Measurements from ENCODE around the gene SGPP1.
"Not testable (repeated sequence)": the region's sequence is repeated elsewhere in the genome, so short reads cannot be mapped to it uniquely, and the experiment has no call there.

SGPP1 gene

DNA sequence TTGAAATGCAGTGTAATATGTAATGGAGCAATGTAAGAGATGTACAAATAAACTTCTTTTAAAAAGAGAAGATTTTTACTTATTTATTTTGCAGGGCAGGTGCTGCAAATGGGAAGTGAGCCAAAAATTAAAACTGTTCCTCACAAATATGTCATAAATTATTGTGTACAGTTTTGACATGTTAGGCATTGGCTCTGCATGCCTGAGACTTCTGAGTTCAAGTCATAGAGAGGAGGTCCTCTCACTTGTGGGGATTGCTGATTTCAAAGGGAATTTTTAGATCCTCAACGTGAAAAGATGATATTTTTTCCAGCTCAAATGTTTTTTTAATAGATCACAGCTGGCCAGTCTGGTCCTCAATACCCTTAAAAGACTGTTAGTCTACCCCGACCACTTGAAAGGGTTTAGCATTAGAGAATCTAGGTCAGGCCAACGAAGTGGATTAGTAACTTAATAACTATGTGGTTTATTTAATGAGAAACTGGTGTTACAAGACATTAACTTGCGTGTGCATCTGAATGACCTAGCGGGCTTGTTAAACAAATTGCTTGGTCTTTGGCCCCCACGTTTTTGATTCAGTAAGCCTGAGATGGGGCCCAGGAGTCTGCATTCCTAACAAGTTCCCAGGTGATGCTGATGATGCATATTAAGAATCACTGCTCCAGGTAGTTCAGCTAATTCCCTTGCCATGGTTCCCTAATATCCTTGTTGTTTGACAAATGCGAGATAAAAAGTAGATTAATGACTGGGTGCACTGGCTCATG lies 55.3 kb downstream of the SGPP1 start:
- no peak for DNase-seq

DNA sequence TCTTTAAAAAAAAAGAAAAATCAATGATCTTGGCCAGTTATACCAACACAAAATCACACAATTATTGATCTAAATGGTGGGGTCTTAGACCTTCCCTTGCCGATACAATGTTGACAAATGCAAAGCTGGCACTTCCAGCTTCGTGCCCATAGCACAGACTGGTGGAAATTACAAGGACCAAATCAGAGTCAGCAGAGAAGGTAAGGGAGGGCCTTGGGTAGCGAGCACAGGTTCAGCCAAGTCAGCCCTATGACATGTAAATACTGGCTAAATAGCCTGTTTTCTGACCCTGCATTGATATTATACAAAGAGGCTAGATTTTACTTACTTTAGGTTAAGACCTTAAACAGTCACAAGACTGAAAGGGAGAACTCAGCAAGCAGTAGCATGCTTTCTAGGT lies 55.9 kb downstream of the SGPP1 start:
- no peak for DNase-seq

DNA sequence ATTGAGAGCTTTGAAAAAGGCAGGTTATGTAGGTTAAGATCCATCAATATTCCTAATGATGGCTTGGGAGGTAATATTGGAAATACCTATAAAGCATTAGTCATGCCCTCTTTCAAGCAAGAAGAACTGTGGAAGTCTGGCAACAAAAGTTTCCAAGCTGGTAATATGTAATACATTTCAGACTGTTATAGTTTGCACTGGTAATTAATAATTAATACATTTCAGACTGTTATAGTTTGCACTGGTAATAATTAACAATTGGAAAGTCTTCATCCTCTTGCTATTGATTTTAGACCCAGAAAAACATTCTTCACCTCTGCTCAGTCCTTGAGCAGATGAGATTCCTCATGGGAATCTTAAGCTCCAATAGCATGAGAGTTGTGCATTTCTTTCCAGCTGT lies 57.2 kb downstream of the SGPP1 start:
- no peak for DNase-seq

DNA sequence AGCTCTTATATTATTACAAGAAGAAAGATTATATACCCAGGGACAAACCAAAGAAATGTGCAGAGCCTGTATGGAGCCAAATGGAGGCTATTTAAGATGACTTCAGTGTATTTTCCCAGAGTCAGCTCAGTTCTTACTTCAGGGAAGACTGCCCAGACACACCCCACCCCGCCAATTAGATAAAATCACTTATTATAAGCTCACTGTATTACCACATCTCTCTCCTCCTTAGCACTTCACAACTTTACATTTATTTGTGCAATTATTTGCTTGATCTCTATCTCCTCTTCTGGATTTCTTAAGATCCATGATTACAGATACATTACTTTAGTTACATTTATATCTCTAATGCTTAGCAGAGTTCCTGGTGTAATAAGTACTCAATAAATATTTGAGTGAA lies 61.5 kb downstream of the SGPP1 start:
- no peak for DNase-seq

DNA sequence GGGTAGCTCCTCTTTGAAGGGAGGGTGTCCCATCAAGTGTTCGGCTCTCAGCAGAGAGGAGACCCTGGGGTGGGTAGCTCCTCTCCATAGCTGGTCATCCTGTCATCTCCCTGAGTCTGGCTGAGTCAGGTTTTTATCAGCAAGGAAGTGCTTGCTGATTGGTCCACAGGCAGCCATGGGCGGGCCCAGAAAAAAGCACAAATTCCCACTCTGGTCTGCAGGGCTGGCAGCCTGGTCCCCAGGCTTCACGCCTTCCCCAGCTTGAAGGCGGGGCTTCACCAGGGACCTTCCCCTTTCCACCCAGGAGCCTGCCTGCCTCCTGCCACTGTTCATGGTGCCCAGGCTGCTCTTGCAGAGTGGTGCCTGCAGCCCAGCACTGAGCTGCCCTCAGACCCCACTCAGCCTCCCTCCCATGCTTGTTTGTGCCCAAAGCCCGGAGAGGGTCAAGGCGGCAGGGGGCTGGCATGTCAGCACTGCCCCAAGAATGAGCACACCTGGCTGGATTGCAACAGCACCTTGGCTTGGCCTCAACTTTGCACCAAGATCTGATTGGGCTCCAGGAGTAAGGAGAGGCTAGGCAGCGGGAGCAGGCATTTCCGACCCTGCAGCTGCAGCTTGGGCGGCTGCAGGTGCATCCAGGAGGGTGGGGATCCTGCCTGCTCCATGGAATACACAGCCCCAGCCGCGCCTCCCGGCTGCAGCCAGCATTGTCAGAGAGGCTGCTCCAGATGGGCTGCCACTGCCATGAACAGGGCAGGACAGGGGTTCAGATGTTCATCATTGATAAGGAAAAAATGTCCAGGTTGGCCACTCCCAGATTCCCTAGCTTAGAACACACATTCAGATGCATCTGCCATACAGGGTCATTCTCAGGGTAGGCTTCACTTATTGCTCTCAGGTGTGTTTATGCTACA lies 64.2 kb downstream of the SGPP1 start:
- DNase-seq: no peak

DNA sequence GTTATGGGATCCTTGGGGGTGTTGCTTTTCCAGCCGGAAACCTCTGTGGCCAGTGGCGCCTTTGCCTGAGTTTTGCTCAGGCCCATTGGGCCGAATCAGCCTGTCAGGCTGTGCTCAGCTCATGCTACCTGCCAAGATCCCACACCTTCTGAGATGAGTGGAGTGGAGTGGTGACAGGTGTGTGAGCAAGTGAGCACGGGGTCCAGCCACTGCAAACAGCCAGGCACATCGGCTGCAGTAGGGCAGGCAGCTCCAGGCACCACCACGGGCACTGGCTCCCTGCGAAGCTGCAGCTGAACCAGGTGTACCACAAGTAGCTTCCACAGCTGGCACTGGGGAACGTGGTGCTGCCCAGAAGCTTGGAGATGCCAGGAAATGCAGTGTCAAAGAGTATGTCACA lies 65.1 kb downstream of the SGPP1 start:
- DNase-seq: no peak

DNA sequence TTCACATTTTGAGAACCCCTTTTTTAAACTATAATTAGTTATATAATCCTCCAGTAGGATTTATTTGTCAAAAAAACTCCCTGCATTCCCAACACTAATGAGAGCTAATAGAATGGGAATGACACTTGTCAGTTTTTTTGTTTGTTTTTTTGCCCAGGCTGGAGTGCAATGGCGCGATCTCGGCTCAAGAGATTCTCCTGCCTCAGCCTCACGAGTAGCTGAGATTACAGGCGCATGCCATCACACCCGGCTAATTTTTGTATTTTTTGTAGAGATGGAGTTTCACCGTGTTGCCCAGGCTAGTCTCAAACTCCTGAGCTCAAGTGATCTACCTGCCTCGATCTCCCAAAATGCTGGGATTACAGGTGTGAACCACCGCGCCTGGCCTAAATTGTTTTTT lies 66.0 kb downstream of the SGPP1 start:
- DNase-seq: not testable (repeated sequence)

DNA sequence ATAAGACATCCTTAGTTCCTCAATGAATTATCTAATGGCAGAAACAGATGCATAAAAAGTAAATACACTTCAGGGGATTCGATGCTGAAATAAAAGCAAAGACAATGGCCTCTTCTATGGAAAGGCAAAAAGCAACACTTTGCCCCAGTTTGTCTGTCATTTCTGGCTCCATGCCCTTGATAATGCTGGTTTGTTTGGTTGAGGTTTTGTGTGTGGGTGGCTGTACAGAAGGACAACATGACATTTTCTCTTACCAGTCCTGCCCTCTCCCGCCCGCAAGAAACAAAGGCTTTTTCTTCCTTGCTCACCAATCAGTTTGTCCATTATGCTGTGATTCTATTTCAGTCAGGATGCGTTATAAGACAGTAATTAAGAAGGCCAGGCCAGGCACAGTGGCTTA lies 68.1 kb downstream of the SGPP1 start:
- no peak for DNase-seq

DNA sequence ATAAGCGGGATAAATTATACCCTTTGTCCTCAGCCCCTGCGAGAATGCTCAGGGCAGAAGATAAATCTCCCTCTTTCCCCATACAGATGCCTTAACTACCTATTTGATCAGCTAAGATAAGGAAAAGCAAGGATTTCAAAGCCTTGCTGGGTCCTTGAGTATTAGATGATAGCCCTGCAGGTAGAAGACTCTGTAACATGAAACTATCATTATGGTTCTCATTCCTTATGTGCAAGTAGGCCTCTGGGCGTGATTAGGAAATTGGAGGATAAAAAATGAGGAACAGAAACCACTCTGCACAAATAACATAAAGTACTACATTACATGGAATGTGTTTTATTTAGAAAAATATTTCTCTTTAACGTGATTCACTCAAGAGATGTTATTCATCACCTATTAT lies 71.7 kb downstream of the SGPP1 start:
- DNase-seq: no peak

DNA sequence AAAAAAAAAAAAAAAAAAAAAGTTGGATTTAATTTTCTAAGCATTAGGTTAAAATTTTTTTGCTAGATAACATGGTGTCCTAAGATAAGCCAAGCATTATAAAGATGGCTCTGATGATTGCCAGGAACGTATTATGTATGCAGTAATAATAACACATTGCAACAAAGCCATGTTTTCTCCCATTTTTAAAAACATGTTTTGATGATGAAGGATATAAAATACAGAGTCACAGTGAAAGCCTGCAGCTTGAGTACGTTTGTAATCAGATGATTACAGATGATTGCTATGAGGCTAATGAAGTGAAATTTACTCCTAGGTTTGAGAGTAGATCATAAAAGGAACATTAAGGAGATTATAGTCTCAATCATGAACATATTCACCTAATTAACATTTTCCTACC lies 72.9 kb downstream of the SGPP1 start:
- no peak for DNase-seq

DNA sequence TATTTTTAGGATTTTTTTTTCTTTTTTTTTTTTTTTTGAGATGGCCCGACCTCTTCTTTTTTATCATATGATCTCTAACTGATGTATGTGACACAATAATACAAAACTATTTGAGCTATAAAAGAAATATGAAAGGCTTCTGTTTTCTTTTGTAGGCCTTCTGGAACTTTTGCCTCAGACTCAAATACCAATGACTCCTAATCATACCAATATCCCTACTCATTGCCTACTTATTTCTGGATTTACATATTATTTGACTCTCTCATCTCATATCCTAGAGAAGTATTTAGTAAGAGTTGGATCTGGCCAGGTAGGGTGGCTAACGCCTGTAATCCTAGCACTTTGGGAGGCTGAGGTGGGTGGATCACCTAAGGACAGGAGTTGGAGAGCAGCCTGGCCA lies 73.5 kb downstream of the SGPP1 start:
- DNase-seq: no peak

DNA sequence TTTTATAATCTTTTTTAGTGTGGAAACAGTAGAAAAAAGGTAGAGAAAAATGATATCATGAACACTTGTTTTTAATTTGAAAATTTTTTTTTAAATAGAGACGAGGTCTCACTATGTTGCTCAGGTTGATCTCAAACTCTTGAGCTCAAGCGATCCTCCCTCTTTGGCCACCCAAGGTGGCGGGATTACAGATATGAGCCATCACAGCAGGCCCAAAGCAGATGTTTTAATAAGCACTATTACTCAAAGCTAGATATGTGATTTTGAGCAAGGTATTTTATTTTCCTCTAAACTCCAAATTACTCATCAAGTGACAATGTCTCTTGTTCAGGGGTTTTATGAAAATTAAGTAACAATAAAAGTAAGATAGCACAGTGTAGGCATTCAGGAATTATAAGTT lies 75.5 kb downstream of the SGPP1 start:
- DNase-seq: no peak

DNA sequence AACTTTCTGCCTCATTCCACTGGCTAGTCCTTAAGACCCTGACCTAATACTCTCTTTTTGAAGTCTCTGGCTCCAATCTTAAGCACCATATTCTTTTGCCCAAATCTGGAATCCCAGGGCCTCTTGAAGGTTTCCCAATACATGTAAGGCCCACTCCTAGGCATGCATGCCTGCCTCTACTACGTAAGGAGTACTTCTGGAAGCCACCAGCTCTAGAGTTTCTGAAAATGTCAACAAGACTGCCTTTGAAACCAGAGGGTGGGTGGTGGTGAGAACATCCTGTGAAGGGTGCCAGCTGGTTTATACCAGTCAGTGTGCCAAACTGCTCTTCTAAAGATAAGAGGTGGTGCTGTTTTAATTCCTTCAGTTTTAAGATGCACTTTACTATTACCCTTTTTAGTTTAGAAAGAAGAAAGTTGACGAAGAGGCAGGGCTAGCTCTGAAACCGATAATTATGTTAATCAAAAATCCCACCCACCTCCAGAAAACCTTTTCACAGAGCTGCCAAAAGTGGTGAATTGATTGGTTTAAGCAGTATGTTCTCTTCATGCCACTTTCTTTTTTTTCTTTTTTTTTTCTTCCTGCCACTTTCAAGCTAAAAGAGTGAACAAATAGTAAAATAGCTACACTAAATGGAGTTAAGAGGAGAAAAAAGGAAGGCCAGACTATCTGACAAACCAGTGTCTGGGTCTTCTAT lies 77.5 kb downstream of the SGPP1 start:
- DNase-seq: peak; percentile 20 to 51

DNA sequence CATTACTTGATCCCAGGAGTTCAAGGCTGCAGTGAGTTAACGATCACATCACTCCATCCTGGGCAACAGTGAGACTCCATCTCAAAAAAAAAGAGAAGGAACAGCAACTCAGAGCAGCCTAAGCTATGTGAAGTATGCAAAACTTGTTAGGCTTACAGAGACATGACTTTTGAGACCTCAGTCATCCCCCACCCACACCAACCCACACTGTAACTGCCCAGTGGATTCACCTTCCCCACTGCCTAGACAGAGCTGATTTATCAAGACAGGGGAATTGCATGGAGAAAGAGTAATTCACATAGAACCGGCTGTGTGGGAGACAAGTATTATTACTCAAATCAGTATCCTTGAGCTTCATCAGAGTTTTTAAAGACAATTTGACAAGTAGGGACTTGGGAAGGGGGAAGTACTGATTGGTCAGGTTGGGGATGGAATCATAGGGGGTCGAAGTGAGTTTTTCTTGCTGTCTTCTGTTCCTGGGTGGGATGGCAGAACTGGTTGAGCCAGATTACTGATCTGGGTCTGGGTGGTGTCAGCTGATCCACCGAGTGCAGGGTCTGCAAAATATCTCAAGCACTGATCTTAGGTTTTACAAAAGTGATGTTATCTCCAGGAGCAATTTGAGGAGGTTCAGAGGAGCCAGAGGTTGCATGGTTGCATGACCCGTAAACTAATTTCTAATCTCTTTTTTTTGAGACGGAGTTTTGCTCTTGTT lies 80.0 kb downstream of the SGPP1 start:
- no peak for DNase-seq

DNA sequence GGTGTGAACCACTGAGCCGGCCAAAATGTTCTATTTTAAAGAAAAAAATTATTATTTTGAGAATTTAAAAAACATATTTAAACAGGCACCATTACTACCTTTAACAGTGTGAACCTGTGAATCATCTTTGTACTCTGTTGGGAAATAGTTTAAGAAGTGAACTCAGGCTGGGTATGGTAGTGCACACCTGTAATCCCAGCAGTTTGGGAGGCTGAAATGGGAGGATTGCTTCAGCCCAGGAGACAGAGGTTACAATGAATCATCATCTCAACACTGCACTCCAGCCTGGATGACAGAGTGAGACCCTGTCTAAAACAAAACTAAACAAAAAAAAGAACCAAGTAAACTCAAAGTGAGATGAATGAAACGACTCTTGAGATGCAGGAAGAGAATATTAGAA lies 83.1 kb downstream of the SGPP1 start:
- no peak for DNase-seq

DNA sequence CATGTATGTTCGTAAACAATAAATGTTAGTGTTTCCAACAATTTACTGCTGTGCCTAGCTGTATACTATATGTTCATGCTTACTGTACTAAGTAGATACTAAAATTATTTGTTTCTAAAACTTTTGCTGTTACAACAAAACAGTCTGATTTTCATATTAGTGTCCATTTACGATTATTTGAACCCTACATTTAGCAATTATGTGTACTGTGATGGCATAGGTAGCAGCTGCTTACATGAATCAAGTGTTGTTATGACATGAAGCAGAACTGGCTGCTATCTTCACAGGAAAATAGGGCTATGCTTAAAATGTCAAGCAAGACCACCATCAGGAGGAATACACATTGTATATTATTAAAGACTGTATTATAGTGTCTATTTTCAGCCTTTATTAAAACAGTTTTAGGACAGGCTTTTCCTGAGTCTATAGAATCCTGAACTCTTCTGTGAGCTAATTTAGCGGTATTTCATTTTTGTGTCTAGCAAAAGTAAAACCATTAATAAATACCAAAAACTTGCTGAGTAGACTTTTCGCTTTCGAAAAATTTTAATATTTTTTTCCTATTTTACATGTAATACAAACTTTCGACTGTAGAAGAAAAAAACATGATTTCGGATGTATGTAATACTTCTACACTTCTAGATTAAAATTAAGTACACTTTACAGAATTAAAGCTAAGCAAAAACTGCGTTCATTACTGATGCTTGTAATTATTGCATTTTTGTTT lies 85.0 kb downstream of the SGPP1 start:
- no peak for DNase-seq

DNA sequence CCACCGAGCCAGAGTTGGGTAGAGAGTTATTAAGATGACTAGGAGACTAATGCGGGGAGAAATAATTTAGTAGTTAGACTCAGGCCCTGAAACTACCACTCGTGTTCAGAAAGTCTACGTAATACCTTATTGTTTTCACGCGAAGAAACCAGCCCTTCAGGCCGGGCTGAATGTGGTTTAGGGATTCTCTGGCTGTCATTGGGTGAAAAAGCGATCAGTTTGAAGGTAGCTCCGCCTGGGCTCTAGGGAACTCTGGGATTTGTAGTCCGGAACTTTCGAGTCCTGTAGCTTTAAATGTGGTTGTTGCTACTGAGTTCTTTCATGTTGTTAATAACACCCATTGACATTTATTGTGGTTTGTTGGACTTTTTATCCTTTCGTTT lies 85.6 kb downstream of the SGPP1 start:
- DNase-seq: peak; percentile 67 to 78

DNA sequence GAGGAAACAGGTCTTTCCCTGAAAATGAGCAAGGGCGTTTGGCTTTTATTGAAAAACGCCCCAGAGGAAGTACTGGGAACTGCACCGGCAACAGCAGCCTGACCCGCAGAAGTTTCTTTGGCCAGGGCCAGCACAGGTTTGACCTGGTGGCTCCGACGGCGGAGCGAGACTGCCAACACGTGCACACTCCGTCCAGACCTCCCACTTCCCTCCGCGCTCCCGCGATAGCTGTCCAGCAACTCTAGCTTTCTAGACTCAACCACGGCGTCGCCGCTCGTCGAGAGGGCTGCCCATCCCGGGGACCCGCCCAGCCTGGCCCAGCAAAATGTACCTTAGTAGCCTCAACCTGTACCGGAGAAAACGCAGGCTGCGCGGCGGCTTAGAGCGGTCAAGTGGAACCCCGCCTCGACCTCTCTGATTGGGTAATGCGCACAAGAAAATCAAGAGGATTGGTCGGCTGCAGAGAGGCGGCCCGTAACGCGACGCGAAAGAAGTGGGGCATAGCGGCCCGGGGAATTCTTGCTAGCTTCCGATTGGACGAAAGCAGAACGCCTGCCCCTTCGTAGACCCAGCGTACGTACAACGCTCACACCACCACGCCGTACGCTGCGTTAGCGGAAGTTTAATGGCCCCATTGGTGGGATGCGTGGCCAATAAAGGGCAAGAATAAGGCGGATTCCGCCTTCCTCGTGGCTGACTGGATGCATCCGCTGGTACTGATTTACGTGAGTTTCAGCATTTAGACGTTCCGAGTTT lies 86.2 kb downstream of the SGPP1 start, which contains the start of gene WDR89:
Gene WDR89 (minus strand): TSS at position 399 of the 756 bp plus-strand sequence. CDS start 41,929 bp downstream, outside the sequence.
- peak; percentile 92 to 96 for DNase-seq

DNA sequence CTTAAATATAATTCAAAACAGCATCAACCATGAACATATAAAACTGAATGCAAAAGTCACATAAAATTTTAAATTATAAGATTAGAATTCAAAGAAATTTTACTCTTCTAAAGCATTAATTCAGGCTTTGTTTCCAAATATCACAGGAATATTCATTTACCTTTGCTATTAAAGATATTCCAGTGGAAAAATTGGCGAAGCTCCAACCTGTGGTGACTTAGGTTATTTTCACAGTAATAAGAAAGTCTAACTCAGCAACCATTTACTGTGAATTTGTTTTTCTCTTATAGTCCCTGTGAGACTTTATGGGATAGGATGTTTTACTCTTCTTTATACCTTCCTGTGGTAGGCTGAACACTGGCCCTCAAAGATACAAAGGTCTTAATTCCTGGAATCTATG lies 89.4 kb downstream of the SGPP1 start:
- DNase-seq: no peak

DNA sequence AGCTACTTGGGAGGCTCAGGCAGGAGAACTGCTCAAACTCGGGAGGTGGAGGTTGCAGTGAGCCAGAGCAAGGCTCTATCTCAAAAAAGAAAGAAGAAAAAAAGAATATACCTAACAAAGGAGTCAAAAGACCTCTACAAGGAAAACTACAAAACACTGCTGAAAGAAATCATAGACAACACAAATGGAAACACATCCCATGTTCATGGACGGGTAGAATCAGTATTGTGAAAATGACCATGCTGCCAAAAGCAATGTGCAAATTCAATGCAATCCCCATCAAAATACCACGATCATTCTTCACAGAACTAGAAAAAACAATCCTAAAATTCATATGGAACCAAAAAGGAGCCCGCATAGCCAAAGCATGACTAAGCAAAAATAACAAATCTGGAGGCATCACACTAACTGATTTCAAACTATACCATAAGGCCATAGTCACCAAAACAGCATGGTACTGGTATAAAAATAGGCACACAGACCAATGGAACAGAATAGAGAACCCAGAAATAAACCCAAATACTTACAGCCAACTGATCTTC lies 91.7 kb downstream of the SGPP1 start:
- not testable (repeated sequence) for DNase-seq

All from activated CD4-positive, alpha-beta T cell treated with anti-CD3 and anti-CD28 coated beads, Interleukin-2, amount 50 U/mL, for 48 hours (primary cell).